ENCODE measurements around the gene SLAMF9. TPM values are rescaled to one million over a fixed set of nuclear protein-coding genes. Genes with fewer than 3 reads are reported as not detected.

Gene SLAMF9
- total RNA-seq, 6 experiments from 2014 or later: 0.68 to 2.2 (median 1.6) TPM; not detected in 2

GRCh38 chr1:159933347-159933746 is 20.7 kb downstream of the SLAMF9 start:
- H3K4me1 ChIP-seq: peaks cover 0 to 22% (median 9%) of the 10 kb centered on the region in 4 donors
- no peaks in the 10 kb centered on the region for H3K27me3 ChIP-seq
- DNase-seq (no peak), ATAC-seq (no peak)
- WGBS (ENCODE audit: insufficient coverage, low coverage, low lambda C conversion rate, missing lambda C conversion rate): 77% methylated on average over 4 of the region's 4 CpGs
- no peak overlapping the region for H3K27ac ChIP-seq
- TF ChIP-seq, protein P1, sequence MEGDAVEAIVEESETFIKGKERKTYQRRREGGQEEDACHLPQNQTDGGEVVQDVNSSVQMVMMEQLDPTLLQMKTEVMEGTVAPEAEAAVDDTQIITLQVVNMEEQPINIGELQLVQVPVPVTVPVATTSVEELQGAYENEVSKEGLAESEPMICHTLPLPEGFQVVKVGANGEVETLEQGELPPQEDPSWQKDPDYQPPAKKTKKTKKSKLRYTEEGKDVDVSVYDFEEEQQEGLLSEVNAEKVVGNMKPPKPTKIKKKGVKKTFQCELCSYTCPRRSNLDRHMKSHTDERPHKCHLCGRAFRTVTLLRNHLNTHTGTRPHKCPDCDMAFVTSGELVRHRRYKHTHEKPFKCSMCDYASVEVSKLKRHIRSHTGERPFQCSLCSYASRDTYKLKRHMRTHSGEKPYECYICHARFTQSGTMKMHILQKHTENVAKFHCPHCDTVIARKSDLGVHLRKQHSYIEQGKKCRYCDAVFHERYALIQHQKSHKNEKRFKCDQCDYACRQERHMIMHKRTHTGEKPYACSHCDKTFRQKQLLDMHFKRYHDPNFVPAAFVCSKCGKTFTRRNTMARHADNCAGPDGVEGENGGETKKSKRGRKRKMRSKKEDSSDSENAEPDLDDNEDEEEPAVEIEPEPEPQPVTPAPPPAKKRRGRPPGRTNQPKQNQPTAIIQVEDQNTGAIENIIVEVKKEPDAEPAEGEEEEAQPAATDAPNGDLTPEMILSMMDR (IDR thresholded peaks at IDR 0.05): no peak
- no peak for TF ChIP-seq POLR2A (IDR thresholded peaks at IDR 0.05)
- H3K9me3 ChIP-seq: no peaks in the 10 kb centered on the region
- H3K36me3 ChIP-seq: peaks cover 0 to 16% (median 1%) of the 10 kb centered on the region in 4 donors
- H3K4me3 ChIP-seq: no peak overlapping the region
- intact Hi-C loops (cut with DNase I): loop anchor here in 1 of 2 donors (5.0 kb wide), 1 partner anchor 69 kb away; no protein-coding TSS in a partner anchor

GRCh38 chr1:159932296-159933285 is 21.4 kb downstream of the SLAMF9 start:
- H3K27ac ChIP-seq: no peak overlapping the region
- no peaks in the 10 kb centered on the region for H3K27me3 ChIP-seq
- 71% methylated on average over 6 of the region's 16 CpGs for WGBS (ENCODE audit: insufficient coverage, low coverage, low lambda C conversion rate, missing lambda C conversion rate)
- intact Hi-C loops (cut with DNase I): loop anchor here in 1 of 2 donors (5.0 kb wide), 1 partner anchor 70 kb away; no protein-coding TSS in a partner anchor
- DNase-seq (no peak), ATAC-seq (no peak)
- H3K36me3 ChIP-seq: peaks cover 0 to 18% (median 1%) of the 10 kb centered on the region in 4 donors
- H3K4me3 ChIP-seq: no peak overlapping the region
- H3K4me1 ChIP-seq: peaks cover 0 to 15% (median 9%) of the 10 kb centered on the region in 4 donors
- H3K9me3 ChIP-seq: no peaks in the 10 kb centered on the region
- TF ChIP-seq, protein P1 (IDR thresholded peaks at IDR 0.05): no peak
- TF ChIP-seq POLR2A (IDR thresholded peaks at IDR 0.05): no peak

DNA sequence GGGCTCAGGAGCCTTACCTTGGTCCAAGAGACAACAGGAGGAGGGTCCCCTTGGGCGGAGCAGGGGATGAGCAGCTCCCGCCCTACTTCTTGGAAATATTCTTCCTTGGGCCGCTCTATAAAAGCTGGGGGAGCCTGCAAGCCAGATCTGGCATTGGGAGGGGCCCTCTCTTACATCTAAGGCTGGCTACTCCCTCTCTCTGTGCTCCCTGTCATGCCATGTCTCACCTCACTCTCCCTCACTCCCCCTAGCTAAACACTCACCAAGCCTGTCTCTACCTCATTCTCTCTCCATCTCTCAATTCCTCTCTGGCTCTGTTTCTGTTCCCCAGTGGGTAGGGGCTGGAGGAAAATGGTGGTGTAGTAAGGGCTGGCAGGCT is 22.3 kb downstream of the SLAMF9 start:
- no peaks in the 10 kb centered on the region for H3K27me3 ChIP-seq
- ATAC-seq: no peak
- H3K27ac ChIP-seq: no peak overlapping the region
- H3K9me3 ChIP-seq: no peaks in the 10 kb centered on the region
- no CpG with 5 or more reads among the region's 3 CpGs for WGBS (ENCODE audit: insufficient coverage, low coverage, low lambda C conversion rate, missing lambda C conversion rate)
- no peak overlapping the region for H3K4me3 ChIP-seq
- DNase-seq: no peak
- peaks cover 0 to 7% (median 5%) of the 10 kb centered on the region in 4 donors for H3K4me1 ChIP-seq
- intact Hi-C loops (cut with DNase I): loop anchor here in 1 of 2 donors (5.0 kb wide), 1 partner anchor 71 kb away; no protein-coding TSS in a partner anchor
- H3K36me3 ChIP-seq: peaks cover 0 to 18% (median 1%) of the 10 kb centered on the region in 4 donors
- no peak for TF ChIP-seq POLR2A (IDR thresholded peaks at IDR 0.05)
- TF ChIP-seq, protein P1 (IDR thresholded peaks at IDR 0.05): no peak

DNA sequence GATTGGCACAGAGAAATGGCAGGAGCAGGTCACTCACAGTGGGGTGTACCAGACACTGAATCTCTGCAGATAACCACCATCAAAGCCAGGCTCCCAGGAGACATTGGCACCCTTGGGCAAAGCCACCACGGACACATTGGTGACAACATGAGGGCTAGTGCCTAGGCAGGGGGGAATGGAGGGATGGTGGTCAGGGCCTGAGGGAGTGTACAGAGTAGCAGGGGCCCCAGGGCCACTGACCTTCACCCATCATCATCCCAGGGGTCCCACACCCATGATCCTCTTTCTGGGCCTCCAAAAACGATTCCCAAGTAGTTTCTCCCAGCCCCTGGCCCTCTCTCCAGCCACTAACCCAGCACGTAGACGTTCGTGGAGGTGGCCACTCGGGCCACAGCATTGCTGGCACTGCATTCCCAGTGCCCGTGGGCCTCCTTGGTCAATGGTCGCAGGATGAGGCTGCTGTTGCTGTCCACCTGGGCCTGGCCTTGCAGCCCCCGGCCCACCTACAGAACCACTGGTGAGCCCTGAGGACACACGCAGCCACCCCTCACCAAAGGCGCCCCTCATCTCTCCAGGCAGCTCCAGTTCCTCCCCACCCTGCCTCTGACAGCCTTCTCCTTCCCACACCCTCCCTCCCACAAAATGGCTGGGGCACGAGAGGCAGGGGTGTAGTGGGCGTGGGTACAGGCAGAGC is 22.8 kb downstream of the SLAMF9 start:
- Histone ChIP-seq H3K36me3 (peaks cover 0 to 18% (median 1%) of the 10 kb centered on the region in 4 donors), H3K9me3 (no peaks in the 10 kb centered on the region), H3K27me3 (no peaks in the 10 kb centered on the region), H3K27ac (no peak overlapping the region), H3K4me3 (no peak overlapping the region), H3K4me1 (peaks cover 0 to 2% (median under 1%) of the 10 kb centered on the region in 4 donors)
- DNase-seq (no peak), ATAC-seq (no peak)
- no peak for TF ChIP-seq POLR2A (IDR thresholded peaks at IDR 0.05)
- TF ChIP-seq, protein P1 (IDR thresholded peaks at IDR 0.05): no peak
- intact Hi-C loops (cut with DNase I): loop anchor here in 1 of 2 donors (5.0 kb wide), 1 partner anchor 71 kb away; no protein-coding TSS in a partner anchor
- 81% methylated on average over 6 of the region's 13 CpGs for WGBS (ENCODE audit: insufficient coverage, low coverage, low lambda C conversion rate, missing lambda C conversion rate)

Data from right lobe of liver (tissue), 6 donors.